CD4-positive, alpha-beta T cell treated with Interleukin-15 for 1 hour (primary cell): ENCODE data around the gene SLC26A2.
"Not testable (repeated sequence)": the region's sequence is repeated elsewhere in the genome, so short reads cannot be mapped to it uniquely, and the experiment has no call there.

Source experiments
- DNase-seq: peaks from one replicate; pipeline ENCODE4 v3.0.0-alpha.2; 2020

Gene SLC26A2

GRCh38 chr5:150006318-150006717 is 45.8 kb downstream of the SLC26A2 start:
- no peak for DNase-seq

- no peak for DNase-seq
These were observed 46.5 kb downstream of the SLC26A2 start for GRCh38 chr5:150007050-150007449.

GRCh38 chr5:150009671-150010387 is 49.3 kb downstream of the SLC26A2 start:
- no peak for DNase-seq

GRCh38 chr5:150013931-150014330 is 53.4 kb downstream of the SLC26A2 start:
- no peak for DNase-seq

- no peak for DNase-seq
These were observed 53.9 kb downstream of the SLC26A2 start for GRCh38 chr5:150014456-150014855.

GRCh38 chr5:150015415-150015814 is 54.9 kb downstream of the SLC26A2 start:
- no peak for DNase-seq

- no peak for DNase-seq
These were observed 56.0 kb downstream of the SLC26A2 start for GRCh38 chr5:150016537-150016936.

GRCh38 chr5:150017226-150018005 is 56.9 kb downstream of the SLC26A2 start:
- no peak for DNase-seq

- no peak for DNase-seq
These were observed 59.7 kb downstream of the SLC26A2 start for GRCh38 chr5:150020249-150020648.

GRCh38 chr5:150021491-150022157 is 61.1 kb downstream of the SLC26A2 start:
- no peak for DNase-seq

- DNase-seq, result no peak
These were observed 61.6 kb downstream of the SLC26A2 start for GRCh38 chr5:150022158-150022531.

- DNase-seq, result no peak
These were observed 62.1 kb downstream of the SLC26A2 start for GRCh38 chr5:150022681-150023080.

- no peak for DNase-seq
These were observed 62.6 kb downstream of the SLC26A2 start for GRCh38 chr5:150023136-150023535.

GRCh38 chr5:150024346-150024984 is 63.9 kb downstream of the SLC26A2 start:
- DNase-seq, result no peak

- no peak for DNase-seq
These were observed 66.2 kb downstream of the SLC26A2 start for GRCh38 chr5:150026682-150027172.

- DNase-seq, result not testable (repeated sequence)
These were observed 67.5 kb downstream of the SLC26A2 start for GRCh38 chr5:150028047-150028446.

GRCh38 chr5:150033334-150033733 is 72.8 kb downstream of the SLC26A2 start:
- DNase-seq, result no peak

- DNase-seq, result no peak
These were observed 74.1 kb downstream of the SLC26A2 start for GRCh38 chr5:150034662-150035061.

GRCh38 chr5:150035139-150035895 is 74.8 kb downstream of the SLC26A2 start:
- DNase-seq, result no peak

- no peak for DNase-seq
These were observed 76.0 kb downstream of the SLC26A2 start for GRCh38 chr5:150036513-150036912.
